Caco-2 (cell line): ENCODE data around the gene SRD5A3. TPM values are rescaled to one million over a fixed set of nuclear protein-coding genes. Genes with fewer than 3 reads are reported as not detected.

Source experiments
- BruUV-seq: library from RNA; stranded (reverse); fragments of 400-500 nt; replicated peaks from 2 replicates; lab custom pipeline; 2021; lab: Mats Ljungman, UMichigan
- CTCF ChIA-PET: fragments of 300-600 bp; sonication (Branson Sonifier 250); formaldehyde crosslinking; loops from one replicate; lab custom pipeline; 2022; ENCODE audit warnings: antibody characterized with exemption; lab: Charles Lee
- POLR2A ChIA-PET: fragments of 300-600 bp; sonication (Branson Sonifier 250); formaldehyde crosslinking; loops from one replicate; lab custom pipeline; 2022; ENCODE audit warnings: antibody characterized with exemption; lab: Charles Lee
- DNase-seq, 2 experiments: peaks; one replicate each; pipeline versions ENCODE4 v3.0.0 to v3.0.0-alpha.2; 2020 to 2022
- H3K27me3 ChIP-seq: replicated peaks from 2 replicates; pipeline ENCODE4 v1.6.0; 2011; ENCODE audit warnings: low read length; ENCODE audit not compliant: control insufficient read depth, insufficient read depth
- H3K36me3 ChIP-seq: 2 replicates; pipeline ENCODE4 v1.5.1; 2011; ENCODE audit warnings: low read length; ENCODE audit not compliant: control insufficient read depth, insufficient read depth
- H3K4me1 ChIP-seq: fragments of 250-450 bp; sonication (Bioruptor Pico); 2 replicates; pipeline ENCODE4 v1.5.1; 2020; ENCODE audit warnings: mild to moderate bottlenecking
- H3K4me3 ChIP-seq: 2 replicates; pipeline ENCODE4 v1.5.1; 2011; ENCODE audit warnings: low read depth, mild to moderate bottlenecking, control low read depth, low read length
- H3K9me3 ChIP-seq: fragments of 250-450 bp; sonication (Bioruptor Pico); 2 replicates; pipeline ENCODE4 v1.5.1; 2020; ENCODE audit warnings: mild to moderate bottlenecking, moderate library complexity
- H3K27ac Mint-ChIP-seq: one replicate; pipeline ENCODE4 v1.8.0; 2022; ENCODE audit warnings: mixed read lengths; ENCODE audit not compliant: unreplicated experiment
- H3K27me3 Mint-ChIP-seq: one replicate; pipeline ENCODE4 v1.8.0; 2022; ENCODE audit warnings: mixed read lengths; ENCODE audit not compliant: insufficient read depth, unreplicated experiment
- H3K36me3 Mint-ChIP-seq: one replicate; pipeline ENCODE4 v1.8.0; 2022; ENCODE audit warnings: mild to moderate bottlenecking, mixed read lengths; ENCODE audit not compliant: insufficient read depth, unreplicated experiment
- H3K4me1 Mint-ChIP-seq: one replicate; pipeline ENCODE4 v1.8.0; 2022; ENCODE audit warnings: low read depth, mixed read lengths; ENCODE audit not compliant: unreplicated experiment
- H3K4me3 Mint-ChIP-seq: one replicate; pipeline ENCODE4 v1.8.0; 2022; ENCODE audit warnings: mild to moderate bottlenecking, moderate library complexity, mixed read lengths; ENCODE audit not compliant: unreplicated experiment
- H3K9me3 Mint-ChIP-seq: one replicate; pipeline ENCODE4 v1.8.0; 2022; ENCODE audit warnings: mixed read lengths; ENCODE audit not compliant: unreplicated experiment
- CTCF ChIP-seq, 2 experiments: fragments of 200-600 bp in 1 of 2; IDR thresholded peaks; 1 replicate in 1 of 2; 2 replicates in 1 of 2; pipeline versions ENCODE4 v1.5.1 to v1.8.0; 2011 to 2022; ENCODE audit warnings: antibody characterized with exemption in 1 of 2, control low read depth in 1 of 2, inconsistent platforms in 1 of 2, low read depth in 1 of 2, low read length in 1 of 2, mild to moderate bottlenecking in 1 of 2, moderate library complexity in 1 of 2; ENCODE audit not compliant: insufficient read depth in 1 of 2, severe bottlenecking in 1 of 2, unreplicated experiment in 1 of 2
- intact Hi-C: fragments of 100-400 bp; cut with micrococcal nuclease; formaldehyde crosslinking; loops from one replicate; pipeline ENCODE4 v1.10.0; 2022; ENCODE audit not compliant: unreplicated experiment
- total RNA-seq: library from RNA; stranded (reverse); gene quantifications from 2 replicates; pipeline ENCODE4 v1.2.3, GENCODE V29; 2022

SRD5A3 gene
- total RNA-seq, 1 experiment from 2014 or later: 22.6 TPM

GRCh38 chr4:55398966-55399365 is 52.9 kb downstream of the SRD5A3 start:
- CTCF ChIA-PET: no interaction called here
- no peak for DNase-seq
- Histone ChIP-seq H3K27me3 (no peaks in the 10 kb centered on the region), H3K4me1 (peaks cover 15% of the 10 kb centered on the region; the same call in 1 of the 2 replicates), H3K36me3 (no peaks in the 10 kb centered on the region), H3K4me3 (no peak overlapping the region), H3K9me3 (no peaks in the 10 kb centered on the region)
- peak overlapping the region; percentile 91 for H3K4me3 Mint-ChIP-seq
- peaks cover 64% of the 10 kb centered on the region for H3K36me3 Mint-ChIP-seq
- H3K27ac Mint-ChIP-seq: peak overlapping the region; percentile 91
- no peaks in the 10 kb centered on the region for H3K9me3 Mint-ChIP-seq
- H3K4me1 Mint-ChIP-seq: peaks cover 30% of the 10 kb centered on the region
- intact Hi-C loops: no loop called here
- BruUV-seq: no TSS peak
- no peaks in the 10 kb centered on the region for H3K27me3 Mint-ChIP-seq
- POLR2A ChIA-PET: interaction anchor here (0.6 kb wide), 1 partner anchor 38 kb away, joined by 8 read pairs; no protein-coding TSS in a partner anchor
- TF ChIP-seq CTCF (IDR thresholded peaks at IDR 0.05; ENCODE audit: insufficient read depth in 1 of 2, low read depth in 1 of 2, low read length in 1 of 2, severe bottlenecking in 1 of 2, unreplicated experiment in 1 of 2): no peak

- Histone ChIP-seq H3K4me3 (no peak overlapping the region), H3K9me3 (no peaks in the 10 kb centered on the region), H3K36me3 (no peaks in the 10 kb centered on the region), H3K27me3 (no peaks in the 10 kb centered on the region), H3K4me1 (peaks cover 19% of the 10 kb centered on the region; the same call in 1 of the 2 replicates)
- Mint-ChIP-seq H3K36me3 (peaks cover 68% of the 10 kb centered on the region), H3K27me3 (no peaks in the 10 kb centered on the region), H3K9me3 (no peaks in the 10 kb centered on the region), H3K4me3 (peak overlapping the region; percentile 91), H3K27ac (peak overlapping the region; percentile 91), H3K4me1 (peaks cover 31% of the 10 kb centered on the region)
- no peak for TF ChIP-seq CTCF (IDR thresholded peaks at IDR 0.05; ENCODE audit: insufficient read depth in 1 of 2, low read depth in 1 of 2, low read length in 1 of 2, severe bottlenecking in 1 of 2, unreplicated experiment in 1 of 2)
- DNase-seq: no peak
- CTCF ChIA-PET: no interaction called here
- POLR2A ChIA-PET: interaction anchor here (0.6 kb wide), 1 partner anchor 39 kb away, joined by 8 read pairs; no protein-coding TSS in a partner anchor
- no TSS peak for BruUV-seq
- intact Hi-C loops: no loop called here
Observed at GRCh38 chr4:55399581-55399980, 53.5 kb downstream of the SRD5A3 start.

GRCh38 chr4:55405073-55405472 is 59.0 kb downstream of the SRD5A3 start:
- no peaks in the 10 kb centered on the region for H3K36me3 ChIP-seq
- POLR2A ChIA-PET: interaction anchor here (0.6 kb wide), 1 partner anchor 1828 kb away, joined by 3 read pairs; no protein-coding TSS in a partner anchor

More at GRCh38 chr4:55405073-55405472, 59.0 kb downstream of the SRD5A3 start:
- peak in 1 of 2 experiments; percentile 35 for DNase-seq
- Histone ChIP-seq H3K4me3 (no peak overlapping the region), H3K27me3 (no peaks in the 10 kb centered on the region), H3K4me1 (peaks cover 35% of the 10 kb centered on the region), H3K9me3 (no peaks in the 10 kb centered on the region)
- H3K27ac Mint-ChIP-seq: peak overlapping the region; percentile 44
- no peaks in the 10 kb centered on the region for H3K9me3 Mint-ChIP-seq
- no peak for TF ChIP-seq CTCF (IDR thresholded peaks at IDR 0.05; ENCODE audit: insufficient read depth in 1 of 2, low read depth in 1 of 2, low read length in 1 of 2, severe bottlenecking in 1 of 2, unreplicated experiment in 1 of 2)
- peak overlapping the region; percentile 13 for H3K4me3 Mint-ChIP-seq
- H3K4me1 Mint-ChIP-seq: peaks cover 37% of the 10 kb centered on the region
- BruUV-seq: no TSS peak
- no peaks in the 10 kb centered on the region for H3K27me3 Mint-ChIP-seq
- intact Hi-C loops: loop anchor here (1.0 to 2.0 kb wide), 2 partner anchors 10 to 58 kb away; partner anchors contain the start of genes SRD5A3 and TMEM165
- H3K36me3 Mint-ChIP-seq: peaks cover 65% of the 10 kb centered on the region
- CTCF ChIA-PET: no interaction called here
